Activated B cell treated with CpG ODN at 0.5 μM for 24 hours (primary cell): Measurements from ENCODE around the gene MRPS12. TPM values are rescaled to one million over a fixed set of nuclear protein-coding genes. Genes with fewer than 3 reads are reported as not detected.
A peak's percentile ranks its signal among the peaks of the same experiment; 100 is the strongest.
"Not testable (repeated sequence)": the region's sequence is repeated elsewhere in the genome, so short reads cannot be mapped to it uniquely, and the experiment has no call there.

ENCODE experiments used
- ATAC-seq: fragments of 200-7000 bp; cut with Tn5 transposase; one replicate; pipeline ENCODE4 v1.10.0; 2021; ENCODE audit warnings: low read depth, mild to moderate bottlenecking, moderate library complexity
- CTCF ChIA-PET: fragments of 350-600 bp; sonication (Branson Sonifier 250); formaldehyde crosslinking; loops from one replicate; lab custom pipeline; 2021; ENCODE audit warnings: antibody characterized with exemption; lab: Charles Lee
- POLR2A ChIA-PET: fragments of 350-600 bp; sonication (Branson Sonifier 250); formaldehyde crosslinking; loops from one replicate; lab custom pipeline; 2021; ENCODE audit warnings: antibody characterized with exemption; lab: Charles Lee
- DNase-seq: peaks from one replicate; pipeline ENCODE4 v3.0.0; 2022
- H3K27ac Mint-ChIP-seq: one replicate; pipeline ENCODE4 v1.8.0; 2020; ENCODE audit warnings: mixed read lengths
- H3K27me3 Mint-ChIP-seq: one replicate; pipeline ENCODE4 v1.8.0; 2021; ENCODE audit warnings: mixed read lengths
- H3K36me3 Mint-ChIP-seq: one replicate; pipeline ENCODE4 v1.8.0; 2021; ENCODE audit warnings: low read depth, mixed read lengths
- H3K4me1 Mint-ChIP-seq: one replicate; pipeline ENCODE4 v1.8.0; 2021; ENCODE audit warnings: mixed read lengths
- H3K4me3 Mint-ChIP-seq: one replicate; pipeline ENCODE4 v1.8.0; 2020; ENCODE audit warnings: mild to moderate bottlenecking, mixed read lengths
- H3K9me3 Mint-ChIP-seq: one replicate; pipeline ENCODE4 v1.8.0; 2020; ENCODE audit warnings: mixed read lengths
- intact Hi-C: fragments of 100-400 bp; cut with micrococcal nuclease; formaldehyde crosslinking; loops from one replicate; pipeline ENCODE4 v1.15.1; 2024
- total RNA-seq: library from RNA; stranded (reverse); gene quantifications from 2 replicates; pipeline ENCODE4 v1.2.3, GENCODE V29; 2022
- TF ChIP-seq, protein P1 (sequence below): fragments of 200-600 bp; IDR thresholded peaks from one replicate; pipeline ENCODE4 v1.8.0; 2022; ENCODE audit warnings: antibody characterized with exemption, mild to moderate bottlenecking

Gene MRPS12
- total RNA-seq, 1 donor from 2014 or later, result 51.6 TPM

DNA sequence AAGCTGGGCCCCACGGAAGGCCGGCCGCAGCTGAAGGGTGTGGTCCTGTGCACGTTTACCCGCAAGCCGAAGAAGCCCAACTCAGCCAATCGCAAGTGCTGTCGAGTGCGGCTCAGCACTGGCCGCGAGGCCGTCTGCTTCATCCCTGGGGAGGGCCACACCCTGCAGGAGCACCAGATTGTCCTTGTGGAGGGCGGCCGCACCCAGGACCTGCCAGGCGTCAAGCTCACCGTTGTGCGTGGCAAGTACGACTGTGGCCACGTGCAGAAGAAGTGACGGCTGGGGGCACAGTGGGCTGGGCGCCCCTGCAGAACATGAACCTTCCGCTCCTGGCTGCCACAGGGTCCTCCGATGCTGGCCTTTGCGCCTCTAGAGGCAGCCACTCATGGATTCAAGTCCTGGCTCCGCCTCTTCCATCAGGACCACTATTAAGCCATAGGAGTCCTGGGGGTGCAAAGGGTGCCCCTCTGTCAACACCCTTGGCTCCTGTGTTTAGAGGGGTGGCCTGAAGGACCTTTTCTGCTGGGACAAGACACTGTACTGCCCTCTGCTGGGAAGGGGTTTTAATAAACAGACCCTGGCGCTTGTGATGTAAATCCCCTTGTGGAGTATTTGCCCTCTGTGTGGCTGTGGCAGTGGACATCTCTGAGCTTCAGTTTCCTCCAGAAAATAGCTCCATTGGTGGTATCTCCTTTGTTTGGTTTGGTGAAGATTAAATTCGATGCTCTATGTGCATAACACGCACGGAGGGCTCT is 1.9 kb downstream of the MRPS12 start:
- Mint-ChIP-seq H3K9me3 (peaks cover 2% of the 10 kb centered on the region), H3K4me1 (peaks cover 34% of the 10 kb centered on the region), H3K4me3 (peak overlapping the region; percentile 58), H3K27me3 (no peaks in the 10 kb centered on the region), H3K36me3 (peaks cover 41% of the 10 kb centered on the region), H3K27ac (peak overlapping the region; percentile 41)
- ChIA-PET POLR2A (interaction anchor here (0.7 to 2.5 kb wide), 3 partner anchors 86 to 285 kb away, joined by 3 to 24 read pairs (median 3); partner anchors contain the start of gene ACTN4), CTCF (interaction anchor here (0.6 to 3.5 kb wide), 7 partner anchors 20 to 1160 kb away, joined by 3 to 23 read pairs (median 4); partner anchors contain the start of gene FAM98C)
- ATAC-seq (no peak), DNase-seq (no peak)
- intact Hi-C loops, result loop anchor here (5.0 to 10.0 kb wide), 3 partner anchors 515 to 1028 kb away; partner anchors contain the start of genes DPF1, SIPA1L3, SUPT5H and WDR87
- TF ChIP-seq, protein P1, sequence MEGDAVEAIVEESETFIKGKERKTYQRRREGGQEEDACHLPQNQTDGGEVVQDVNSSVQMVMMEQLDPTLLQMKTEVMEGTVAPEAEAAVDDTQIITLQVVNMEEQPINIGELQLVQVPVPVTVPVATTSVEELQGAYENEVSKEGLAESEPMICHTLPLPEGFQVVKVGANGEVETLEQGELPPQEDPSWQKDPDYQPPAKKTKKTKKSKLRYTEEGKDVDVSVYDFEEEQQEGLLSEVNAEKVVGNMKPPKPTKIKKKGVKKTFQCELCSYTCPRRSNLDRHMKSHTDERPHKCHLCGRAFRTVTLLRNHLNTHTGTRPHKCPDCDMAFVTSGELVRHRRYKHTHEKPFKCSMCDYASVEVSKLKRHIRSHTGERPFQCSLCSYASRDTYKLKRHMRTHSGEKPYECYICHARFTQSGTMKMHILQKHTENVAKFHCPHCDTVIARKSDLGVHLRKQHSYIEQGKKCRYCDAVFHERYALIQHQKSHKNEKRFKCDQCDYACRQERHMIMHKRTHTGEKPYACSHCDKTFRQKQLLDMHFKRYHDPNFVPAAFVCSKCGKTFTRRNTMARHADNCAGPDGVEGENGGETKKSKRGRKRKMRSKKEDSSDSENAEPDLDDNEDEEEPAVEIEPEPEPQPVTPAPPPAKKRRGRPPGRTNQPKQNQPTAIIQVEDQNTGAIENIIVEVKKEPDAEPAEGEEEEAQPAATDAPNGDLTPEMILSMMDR, result no peak

DNA sequence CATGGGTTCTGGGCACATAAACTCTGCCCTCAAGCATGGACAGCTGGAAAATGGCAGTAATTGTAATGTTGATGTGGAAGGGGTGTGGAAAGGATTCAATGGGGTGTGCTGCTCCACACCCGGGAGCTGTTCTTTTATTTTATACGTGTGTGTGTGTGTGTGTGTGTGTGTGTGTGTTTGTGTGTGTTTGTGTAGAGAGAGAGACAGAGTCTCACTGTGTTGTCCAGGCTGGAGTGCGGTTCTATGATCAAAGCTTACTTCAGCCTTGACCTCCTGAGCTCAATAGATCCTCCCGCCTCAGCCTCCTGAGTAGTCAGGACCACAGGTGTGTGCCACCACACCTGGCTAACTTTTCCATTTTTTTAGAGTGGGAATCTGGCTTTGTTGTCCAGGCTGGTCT is 2.8 kb downstream of the MRPS12 start:
- intact Hi-C loops, result loop anchor here (5.0 to 10.0 kb wide), 3 partner anchors 514 to 1029 kb away; partner anchors contain the start of genes DPF1, SIPA1L3, SUPT5H and WDR87
- no peaks in the 10 kb centered on the region for H3K27me3 Mint-ChIP-seq
- ATAC-seq, result no peak
- no peak overlapping the region for H3K27ac Mint-ChIP-seq
- DNase-seq, result no peak
- peaks cover 34% of the 10 kb centered on the region for H3K36me3 Mint-ChIP-seq
- peaks cover 33% of the 10 kb centered on the region for H3K4me1 Mint-ChIP-seq
- ChIA-PET POLR2A (interaction anchor here (0.7 kb wide), 1 partner anchor 87 kb away, joined by 3 read pairs; no protein-coding TSS in a partner anchor), CTCF (interaction anchor here (0.7 to 1.1 kb wide), 4 partner anchors 201 to 1159 kb away, joined by 3 to 4 read pairs (median 4); partner anchors contain the start of gene FAM98C)
- H3K9me3 Mint-ChIP-seq, result peaks cover 2% of the 10 kb centered on the region
- TF ChIP-seq, protein P1, result no peak
- H3K4me3 Mint-ChIP-seq, result no peak overlapping the region

DNA sequence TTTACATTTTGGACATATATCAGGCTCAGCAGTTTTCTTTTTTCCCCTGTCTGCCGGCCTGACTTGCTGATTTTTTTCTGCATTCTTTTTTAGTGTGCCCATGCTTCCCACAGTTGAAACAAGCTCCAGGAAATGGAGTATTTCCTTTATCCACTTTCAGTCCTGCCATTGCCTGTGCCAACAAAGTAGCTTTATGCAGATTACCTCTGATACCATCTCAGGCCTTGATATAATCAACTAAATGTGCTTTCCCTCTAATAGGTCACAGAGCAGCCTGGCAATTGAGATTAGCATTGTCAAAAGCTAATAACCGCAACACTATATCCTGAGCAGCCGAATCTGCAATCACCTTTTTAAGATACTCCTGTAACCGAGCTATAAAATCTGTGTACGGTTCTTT is 9.2 kb downstream of the MRPS12 start:
- TF ChIP-seq, protein P1, result no peak
- Mint-ChIP-seq H3K27ac (no peak overlapping the region), H3K27me3 (peaks cover 5% of the 10 kb centered on the region), H3K4me3 (no peak overlapping the region), H3K9me3 (no peaks in the 10 kb centered on the region), H3K36me3 (peaks cover 8% of the 10 kb centered on the region), H3K4me1 (no peaks in the 10 kb centered on the region)
- ATAC-seq (no peak), DNase-seq (no peak)
- ChIA-PET CTCF (no interaction called here), POLR2A (interaction anchor here (1.2 kb wide), 1 partner anchor 10 kb away, joined by 3 read pairs; the partner anchor contains the start of genes MRPS12 and SARS2)
- intact Hi-C loops, result loop anchor here (10.0 kb wide), 2 partner anchors 715 to 1035 kb away; partner anchors contain the start of genes DPF1, SIPA1L3 and WDR87

DNA sequence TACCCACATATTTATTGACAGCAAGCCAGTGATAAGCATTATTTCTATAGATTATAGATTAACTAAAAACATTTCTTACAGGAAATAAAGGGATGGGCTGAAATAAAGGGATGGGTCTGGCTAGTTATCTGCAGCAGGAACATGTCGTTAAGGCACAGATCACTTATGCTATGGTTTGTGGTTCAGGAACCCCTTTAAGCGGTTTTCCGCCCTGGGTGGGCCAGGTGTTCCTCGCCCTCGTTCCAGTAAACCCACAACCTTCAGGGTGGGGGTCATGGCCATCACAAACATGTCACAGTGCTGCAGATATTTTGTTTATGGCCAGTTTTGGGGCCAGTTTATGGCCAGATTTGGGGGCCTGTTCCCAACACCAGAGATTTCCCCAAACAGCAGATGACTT is 10.7 kb downstream of the MRPS12 start:
- DNase-seq, ATAC-seq, intact Hi-C loops, CTCF ChIA-PET, H3K4me1 Mint-ChIP-seq, H3K27ac Mint-ChIP-seq, H3K36me3 Mint-ChIP-seq, H3K4me3 Mint-ChIP-seq, H3K9me3 Mint-ChIP-seq, H3K27me3 Mint-ChIP-seq, POLR2A ChIA-PET: not testable (repeated sequence)

DNA sequence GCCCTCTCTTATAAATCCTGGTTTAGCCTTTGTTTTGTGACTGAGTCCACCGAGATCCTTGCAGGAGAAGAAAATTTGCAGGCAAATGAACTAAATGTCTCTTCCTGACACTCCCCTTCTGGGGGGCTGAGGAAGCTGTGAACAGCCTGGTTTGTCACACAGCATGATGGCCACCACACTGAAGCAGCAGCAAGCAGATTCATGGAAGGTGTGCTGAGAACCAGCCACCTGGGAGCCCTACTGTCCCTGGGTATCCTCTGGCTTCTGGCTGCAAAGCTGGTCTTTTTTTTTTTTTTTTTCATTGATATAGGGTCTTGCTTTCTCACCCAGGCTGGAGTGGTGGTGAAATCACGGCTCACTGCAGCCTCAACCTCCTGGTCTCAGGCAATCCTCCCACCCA is 11.2 kb downstream of the MRPS12 start:
- ATAC-seq, result no peak
- Mint-ChIP-seq H3K27me3 (peaks cover 5% of the 10 kb centered on the region), H3K9me3 (no peaks in the 10 kb centered on the region), H3K36me3 (no peaks in the 10 kb centered on the region), H3K4me3 (no peak overlapping the region), H3K27ac (no peak overlapping the region), H3K4me1 (no peaks in the 10 kb centered on the region)
- POLR2A ChIA-PET, result no interaction called here
- TF ChIP-seq, protein P1, result no peak
- intact Hi-C loops, result no loop called here
- no peak for DNase-seq
- CTCF ChIA-PET, result no interaction called here
